Epithelial cell of proximal tubule (primary cell): Measurements from ENCODE around the gene ETV1. TPM values are rescaled to one million over a fixed set of nuclear protein-coding genes. Genes with fewer than 3 reads are reported as not detected.

Source experiments
- DNase-seq: peaks from one replicate; pipeline ENCODE4 v3.0.0-alpha.2; 2011; ENCODE audit warnings: low read depth
- H3K4me3 ChIP-seq: 2 replicates; pipeline ENCODE4 v1.5.1; 2011; ENCODE audit warnings: low read depth, mild to moderate bottlenecking, low read length
- CTCF ChIP-seq: conservative IDR thresholded peaks from 2 replicates; pipeline ENCODE4 v1.5.1; 2012; ENCODE audit warnings: low read depth, mild to moderate bottlenecking, low read length
- total RNA-seq: library from RNA; depleted of rRNA; stranded (reverse); fragments of >200 nt; gene quantifications from 2 replicates; pipeline ENCODE4 v1.2.3, GENCODE V29; 2015

ETV1 gene
- total RNA-seq, 1 donor from 2014 or later, result 5.1 TPM

GRCh38 chr7:13904689-13905088 is 84.8 kb downstream of the ETV1 start:
- DNase-seq, result peak; percentile 41
- no peak overlapping the region for H3K4me3 ChIP-seq
- no peak for TF ChIP-seq CTCF

- H3K4me3 ChIP-seq, result no peak overlapping the region
- TF ChIP-seq CTCF, result no peak
- DNase-seq, result peak; percentile 52
Observed at GRCh38 chr7:13904007-13904406, 85.5 kb downstream of the ETV1 start.

GRCh38 chr7:13901577-13901976 is 87.9 kb downstream of the ETV1 start:
- TF ChIP-seq CTCF, result no peak
- H3K4me3 ChIP-seq, result no peak overlapping the region
- no peak for DNase-seq

GRCh38 chr7:13898957-13899670 is 90.4 kb downstream of the ETV1 start:
- no peak for TF ChIP-seq CTCF
- no peak overlapping the region for H3K4me3 ChIP-seq
- DNase-seq, result no peak

DNA sequence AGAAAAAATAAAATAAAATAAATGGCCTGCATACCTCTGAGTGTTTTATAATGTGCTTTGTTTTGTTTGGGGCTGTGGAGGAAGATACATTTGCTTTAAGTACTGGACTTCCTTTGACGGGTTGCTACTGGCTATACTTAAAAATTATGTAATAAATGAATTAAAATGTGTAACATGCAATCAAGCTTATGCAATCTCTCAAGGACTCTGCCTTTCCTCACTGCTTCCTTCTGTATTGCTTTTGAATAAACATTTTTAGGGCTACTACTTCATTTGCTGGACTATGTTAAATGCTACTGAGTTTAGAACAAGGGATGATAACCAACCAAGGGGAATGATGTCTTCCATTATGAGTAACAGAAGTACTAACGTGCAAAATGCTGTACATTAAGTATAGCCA is 91.6 kb downstream of the ETV1 start:
- no peak overlapping the region for H3K4me3 ChIP-seq
- no peak for TF ChIP-seq CTCF
- no peak for DNase-seq

DNA sequence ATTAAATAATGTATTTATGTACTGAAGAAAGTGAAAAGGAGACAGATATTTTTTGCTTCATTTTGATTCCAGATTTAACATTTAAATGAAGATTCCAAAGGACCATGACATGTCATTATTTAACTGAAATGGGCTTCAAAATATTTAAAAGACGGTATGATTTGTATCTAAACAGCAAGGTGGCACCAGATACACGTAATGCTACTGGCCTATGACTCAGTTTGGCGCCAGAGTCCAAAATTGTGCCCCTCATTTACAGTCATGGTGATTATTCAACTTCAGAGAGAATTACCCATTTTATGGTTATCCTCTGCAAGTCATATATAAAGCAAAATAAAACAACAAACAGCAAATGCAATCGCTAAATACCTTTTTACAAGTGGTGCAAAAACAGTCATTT is 94.5 kb downstream of the ETV1 start:
- TF ChIP-seq CTCF, result no peak
- DNase-seq, result no peak
- H3K4me3 ChIP-seq, result no peak overlapping the region

DNA sequence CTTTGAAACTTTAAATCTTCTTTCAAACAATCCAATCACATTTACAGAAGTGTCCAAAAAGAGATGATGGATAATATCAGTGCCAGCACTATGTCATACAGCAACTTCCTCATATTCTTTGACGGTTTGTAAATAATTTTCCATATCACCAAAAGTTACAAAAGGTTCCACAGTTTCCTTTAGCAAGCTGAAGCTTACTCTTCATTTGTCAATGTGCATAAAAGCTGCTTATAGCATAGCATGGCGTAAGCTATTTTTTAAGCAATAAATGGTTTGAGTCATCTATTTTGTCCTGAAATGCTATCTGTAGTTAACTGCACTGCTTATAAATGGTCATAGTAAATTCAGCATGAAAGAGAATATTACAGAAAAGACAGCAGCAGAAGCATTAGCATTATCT is 95.1 kb downstream of the ETV1 start:
- no peak overlapping the region for H3K4me3 ChIP-seq
- no peak for DNase-seq
- TF ChIP-seq CTCF, result no peak
